GM12865 (cell line): ENCODE data around the gene XPA.

Experiments
- DNase-seq: peaks from one replicate; pipeline ENCODE4 v3.0.0; 2010; ENCODE audit warnings: low read depth
- H3K4me3 ChIP-seq: 2 replicates; pipeline ENCODE4 v1.5.1; 2011; ENCODE audit warnings: mild to moderate bottlenecking, low read depth, low read length, control low read depth
- CTCF ChIP-seq: IDR thresholded peaks from 2 replicates; pipeline ENCODE4 v1.5.1; 2011; ENCODE audit warnings: low read length, control low read depth, low read depth, inconsistent platforms; ENCODE audit not compliant: insufficient read depth; ENCODE audit errors: missing control alignments

XPA gene

DNA sequence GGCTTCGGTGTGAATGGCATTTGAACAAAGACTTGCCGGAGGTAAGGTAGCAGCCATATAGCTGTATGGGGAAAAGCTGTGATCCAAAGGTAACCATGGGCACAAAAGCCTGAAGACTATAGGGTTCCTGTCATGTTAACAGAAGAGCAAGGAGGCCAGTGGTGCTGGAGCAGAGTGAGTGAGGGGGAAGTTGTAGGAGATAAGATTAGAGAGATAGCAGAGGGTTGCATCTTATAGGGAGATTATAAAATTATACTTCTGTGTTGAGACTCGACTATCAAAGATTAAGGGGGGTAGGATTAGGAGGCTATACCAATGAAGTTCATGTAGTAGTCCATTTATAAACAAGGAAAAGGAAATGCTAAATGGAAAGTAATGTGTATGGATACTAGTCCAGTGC lies 60.2 kb downstream of the XPA start:
- no peak for DNase-seq
- H3K4me3 ChIP-seq: no peak overlapping the region
- no peak for TF ChIP-seq CTCF

- H3K4me3 ChIP-seq: peak overlapping the region; percentile 100
- no peak for DNase-seq
- TF ChIP-seq CTCF: no peak
Measured at GRCh38 chr9:97635026-97635425, 62.1 kb downstream of the XPA start.

- DNase-seq: peak; percentile 29
- peak overlapping the region; percentile 100 for H3K4me3 ChIP-seq
Measured at GRCh38 chr9:97633859-97634490, 63.2 kb downstream of the XPA start.

GRCh38 chr9:97632985-97633858 lies 63.9 kb downstream of the XPA start, which contains the start of the genes NCBP1 and TSTD2:
NCBP1 (plus strand) TSS chr9:97633821; CDS start chr9:97633882, 61 bp downstream.
TSTD2 (minus strand) TSS chr9:97633368; CDS start chr9:97627562, 5,806 bp downstream.
- DNase-seq: peak; percentile 99
- peak within 1 kb of the TSS; percentile 100 for H3K4me3 ChIP-seq
- TF ChIP-seq CTCF: no peak

More at GRCh38 chr9:97633859-97634490, 63.2 kb downstream of the XPA start:
- TF ChIP-seq CTCF: no peak

GRCh38 chr9:97632248-97632984 lies 64.7 kb downstream of the XPA start:
- H3K4me3 ChIP-seq: peak overlapping the region; percentile 100
- DNase-seq: no peak
- no peak for TF ChIP-seq CTCF

DNA sequence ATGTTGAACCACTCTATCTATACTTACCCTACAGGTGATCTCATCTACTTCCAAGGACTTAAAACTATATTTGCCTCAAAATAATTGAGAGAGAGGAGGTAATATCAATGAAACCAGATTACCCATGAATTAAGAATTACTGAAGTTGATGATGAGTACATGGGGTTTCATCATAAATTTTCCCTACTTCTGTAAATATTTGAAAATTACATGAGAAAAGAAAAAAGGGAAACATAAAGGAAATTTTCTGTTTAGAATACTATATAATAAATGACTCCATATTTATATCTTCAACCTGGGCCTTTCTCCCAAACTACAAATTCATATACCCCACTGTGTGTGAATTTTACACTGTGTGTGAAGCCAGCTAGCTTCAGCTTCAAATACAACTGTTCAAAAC lies 66.5 kb downstream of the XPA start:
- no peak for DNase-seq
- no peak overlapping the region for H3K4me3 ChIP-seq
- TF ChIP-seq CTCF: no peak
